GM10847 (cell line): ENCODE data around the gene CADPS.

Experiments
- POLR2A ChIP-seq: IDR thresholded peaks from 2 replicates; pipeline ENCODE4 v1.6.1; 2011; ENCODE audit not compliant: insufficient read length; ENCODE audit errors: extremely low read depth

CADPS gene

DNA sequence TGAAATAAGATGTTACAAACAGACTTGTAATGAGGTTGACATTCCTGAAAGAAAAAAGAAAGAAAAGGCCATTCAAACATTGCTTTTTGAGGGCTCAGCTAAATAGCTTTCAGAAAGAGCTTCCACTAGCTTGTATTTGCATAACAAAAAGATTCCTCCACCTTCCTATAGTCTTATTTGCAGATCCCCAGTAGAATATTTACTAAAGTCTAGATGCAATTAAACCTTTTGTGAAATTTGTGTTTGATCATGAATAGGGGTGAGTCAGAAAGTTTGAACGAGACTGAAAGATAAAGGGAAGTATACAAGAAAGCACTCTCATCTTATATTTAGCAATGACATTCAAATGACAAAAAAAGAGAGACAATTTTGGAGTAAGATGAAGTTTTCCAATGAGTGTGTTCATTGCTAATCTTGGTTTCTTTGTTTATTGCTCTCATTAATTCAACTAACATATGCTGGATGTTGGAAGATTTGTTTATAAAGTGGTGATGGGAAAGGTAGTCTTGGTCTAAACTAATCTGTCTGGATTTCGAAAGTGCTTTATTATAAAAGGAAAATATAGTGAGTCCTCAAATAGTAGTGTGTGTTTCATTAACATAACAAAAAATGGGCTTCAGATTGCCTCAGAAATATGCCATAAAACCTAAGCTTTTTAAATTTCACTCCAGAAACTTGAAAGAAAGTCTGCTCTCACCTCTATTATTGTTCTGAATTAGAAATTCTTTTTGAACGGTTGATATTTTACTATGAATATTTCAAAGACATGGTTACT is 9.1 kb upstream of the CADPS start:
- TF ChIP-seq POLR2A: no peak

- TF ChIP-seq POLR2A: no peak
Observed at GRCh38 chr3:62882676-62883200, 7.5 kb upstream of the CADPS start.

DNA sequence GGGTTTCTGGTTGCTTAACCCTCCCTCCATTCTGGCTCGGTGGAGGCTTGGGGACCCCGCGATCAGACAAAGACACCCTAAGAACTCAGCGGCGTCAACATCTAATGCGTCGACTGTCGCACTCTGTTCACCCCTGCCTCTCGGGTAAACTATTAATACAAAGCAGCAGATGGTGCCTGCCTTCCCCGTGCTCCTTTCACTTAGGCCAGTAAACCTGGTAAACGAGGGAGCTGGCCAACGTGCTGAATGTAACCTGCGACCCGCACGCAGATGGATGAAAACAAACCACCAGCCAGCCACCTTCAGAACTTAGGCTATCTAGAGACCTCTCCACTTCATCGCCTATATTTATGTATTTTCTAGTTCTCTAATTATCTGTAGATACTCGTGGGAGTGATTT is 848 bp upstream of the CADPS start:
- no peak for TF ChIP-seq POLR2A

GRCh38 chr3:62875558-62876002 is 364 bp upstream of the CADPS start:
- TF ChIP-seq POLR2A: no peak

- no peak for TF ChIP-seq POLR2A
Observed at GRCh38 chr3:62873761-62874710, 1.2 kb downstream of the CADPS start.

DNA sequence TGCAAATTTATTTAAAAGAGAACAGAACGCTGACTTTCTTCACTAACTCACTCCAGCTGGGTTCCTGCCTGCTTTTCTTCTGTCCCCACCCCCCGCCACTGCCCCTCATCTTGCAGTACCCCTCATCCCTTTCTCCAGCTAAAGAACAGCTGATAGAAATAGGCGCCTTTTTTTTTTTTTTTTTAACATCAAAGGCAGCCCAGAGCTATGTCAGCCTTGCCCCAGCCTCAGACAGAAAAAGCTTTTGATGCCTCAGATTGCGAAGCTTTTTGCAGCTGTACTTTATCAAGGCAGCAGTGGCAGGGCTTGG is 1.8 kb downstream of the CADPS start:
- no peak for TF ChIP-seq POLR2A

DNA sequence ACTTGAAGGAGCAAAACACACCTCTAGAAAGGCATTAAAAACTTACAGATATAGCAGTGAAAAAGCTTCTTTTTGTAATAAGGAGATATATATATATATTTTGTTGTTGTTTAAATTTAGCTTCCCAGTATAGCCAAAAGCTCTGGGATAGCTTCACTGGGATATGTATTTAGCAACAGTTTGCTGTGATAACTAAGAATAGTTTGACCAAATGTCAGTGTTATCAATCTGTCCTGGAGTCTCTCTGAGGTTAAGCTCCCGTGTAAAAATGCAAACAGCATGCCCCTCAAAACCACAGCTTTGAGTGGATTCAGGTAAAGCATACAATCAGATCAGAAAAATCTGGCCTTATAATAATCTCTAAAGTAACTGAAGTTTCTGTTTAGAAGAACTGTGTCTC is 2.9 kb downstream of the CADPS start:
- no peak for TF ChIP-seq POLR2A

GRCh38 chr3:62870321-62870720 is 4.9 kb downstream of the CADPS start:
- no peak for TF ChIP-seq POLR2A

DNA sequence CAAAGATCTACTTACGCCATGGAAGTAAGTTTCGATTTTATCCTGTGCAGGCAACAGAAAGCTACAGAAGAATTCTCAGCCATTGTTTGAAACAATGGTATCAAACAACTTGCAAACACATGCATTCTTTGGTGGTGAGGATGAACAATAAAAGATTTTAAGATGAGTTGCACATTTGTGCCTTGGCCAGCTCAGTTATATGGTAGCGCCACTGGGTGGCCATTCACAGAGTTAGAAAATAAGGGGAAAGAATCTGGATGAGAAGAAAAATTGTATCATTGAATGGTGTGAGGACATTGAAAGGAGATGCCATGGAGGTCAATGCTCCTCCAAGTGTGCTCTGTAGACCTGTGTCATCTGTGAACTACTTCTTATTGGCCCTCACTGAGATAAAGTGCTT is 11.6 kb downstream of the CADPS start:
- no peak for TF ChIP-seq POLR2A

DNA sequence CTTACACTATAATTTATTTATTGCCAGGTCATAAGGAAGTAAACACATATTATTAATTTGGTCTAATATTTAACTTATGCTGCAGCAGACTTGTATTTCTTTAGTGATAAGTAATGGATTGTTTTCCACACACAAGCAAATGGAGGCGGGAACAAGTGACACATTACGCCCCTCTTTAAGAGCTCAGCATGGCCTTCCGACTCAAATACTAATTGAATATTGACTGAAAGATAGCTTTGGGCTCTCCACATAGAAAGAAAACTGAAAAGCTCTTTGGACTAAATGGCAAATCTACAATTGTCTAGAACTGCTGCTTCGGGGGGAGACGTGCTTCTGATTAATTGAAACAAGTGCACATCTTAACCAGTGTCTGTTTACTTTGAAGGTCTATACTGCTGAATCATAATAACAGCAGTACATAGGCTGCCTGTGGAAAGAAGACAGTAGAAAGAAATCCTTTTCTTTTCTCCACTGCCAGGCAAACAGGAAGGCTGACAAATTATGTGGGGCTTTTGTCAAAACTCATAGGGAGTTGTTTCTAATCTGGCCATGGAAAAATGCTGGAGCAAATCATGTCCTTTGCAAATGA is 15.9 kb downstream of the CADPS start:
- no peak for TF ChIP-seq POLR2A

GRCh38 chr3:62845996-62846395 is 29.2 kb downstream of the CADPS start:
- TF ChIP-seq POLR2A: no peak

DNA sequence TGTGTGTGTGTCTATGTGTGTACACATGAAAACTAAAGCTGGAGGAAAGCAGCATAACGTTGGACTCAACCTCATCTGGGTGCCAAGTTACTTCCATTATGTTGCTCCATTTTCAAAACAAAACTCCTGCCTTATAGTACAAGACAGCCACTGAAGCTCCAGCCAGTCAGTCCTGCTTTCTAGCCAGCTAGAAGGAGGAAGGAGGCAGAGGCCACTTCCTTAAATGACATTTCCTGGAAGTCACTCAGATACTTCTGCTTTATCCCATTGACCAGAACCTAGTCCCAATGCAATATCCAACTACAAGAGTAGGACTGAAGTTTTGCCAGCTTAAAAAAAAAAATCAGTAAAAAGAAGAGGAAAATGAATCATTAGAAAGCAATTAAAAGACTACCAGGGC is 31.7 kb downstream of the CADPS start:
- TF ChIP-seq POLR2A: no peak

- no peak for TF ChIP-seq POLR2A
Observed at GRCh38 chr3:62839748-62840147, 35.5 kb downstream of the CADPS start.

DNA sequence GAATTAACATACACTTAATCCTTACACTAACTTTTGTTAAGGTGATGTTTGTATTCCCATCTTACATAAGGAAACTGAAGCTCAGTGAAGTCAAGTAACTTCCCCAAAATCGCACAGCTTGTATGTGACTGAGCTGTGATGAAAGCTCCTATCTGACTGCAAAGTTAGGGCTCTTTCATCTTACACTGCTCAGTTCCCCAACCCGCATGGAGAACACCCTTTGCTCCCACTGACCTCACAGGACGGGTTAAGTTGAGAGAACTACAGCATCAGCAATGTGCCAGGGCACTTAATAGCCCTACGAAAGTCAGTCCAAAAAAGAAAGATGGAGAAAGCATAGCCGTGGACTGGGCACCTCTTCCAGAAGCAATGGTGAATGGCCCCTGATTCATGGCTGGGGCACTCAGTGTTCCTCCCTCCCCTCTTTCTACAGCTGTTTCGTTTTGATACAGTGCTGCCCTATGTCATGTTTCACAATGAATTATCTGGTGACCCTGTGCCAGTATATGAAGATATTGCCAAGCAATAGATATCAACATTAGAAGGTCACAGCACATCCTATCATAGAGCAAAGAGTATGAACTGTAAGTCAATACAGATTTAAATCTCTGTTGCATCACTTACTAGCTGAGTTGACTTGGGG is 38.0 kb downstream of the CADPS start:
- no peak for TF ChIP-seq POLR2A

GRCh38 chr3:62835554-62836236 is 39.5 kb downstream of the CADPS start:
- no peak for TF ChIP-seq POLR2A

- TF ChIP-seq POLR2A: no peak
Observed at GRCh38 chr3:62833538-62833937, 41.7 kb downstream of the CADPS start.
